Measurements from ENCODE around the gene WIPF2.

WIPF2 gene

GRCh38 chr17:40247926-40248495 lies 28.9 kb downstream of the WIPF2 start:
- Histone ChIP-seq H3K4me1 (ENCODE audit: control insufficient read depth in 2 of 2, insufficient read depth in 1 of 2, low read depth in 1 of 2, low read length in 2 of 2) (no peaks in the 10 kb centered on the region), H3K27ac (replicated peaks; ENCODE audit: low read length) (no peak overlapping the region), H2BK5ac (ENCODE audit: low read length) (no peak overlapping the region), H3K4ac (ENCODE audit: low read length) (no peak overlapping the region), H3K18ac (ENCODE audit: low read length) (no peak overlapping the region), H3K9me3 (replicated peaks in 1 of 2; ENCODE audit: control insufficient read depth in 2 of 2, insufficient read depth in 1 of 2, low read depth in 1 of 2, low read length in 2 of 2) (no peaks in the 10 kb centered on the region), H2BK120ac (ENCODE audit: low read depth, low read length) (no peak overlapping the region), H3K9ac (ENCODE audit: low read depth, low read length, poor library complexity) (no peak overlapping the region), H3K4me3 (ENCODE audit: low read length in 2 of 2) (no peak overlapping the region), H3K27me3 (ENCODE audit: control insufficient read depth in 3 of 3, insufficient read depth in 3 of 3, low read depth in 1 of 3, low read length in 3 of 3) (no peaks in the 10 kb centered on the region), H3K4me2 (ENCODE audit: insufficient read depth, low read length, poor library complexity, severe bottlenecking) (no peak overlapping the region), H3K23ac (ENCODE audit: low read depth, low read length, poor library complexity) (no peak overlapping the region), H2BK12ac (ENCODE audit: low read length) (no peak overlapping the region), H3K36me3 (replicated peaks in 1 of 2; ENCODE audit: control insufficient read depth in 2 of 2, insufficient read depth in 2 of 2, low read length in 2 of 2) (no peaks in the 10 kb centered on the region), H3K79me1 (ENCODE audit: low read depth, low read length) (peaks cover 4% of the 10 kb centered on the region), H2AFZ (ENCODE audit: low read length) (no peak overlapping the region), H4K91ac (ENCODE audit: low read depth, low read length, poor library complexity) (no peak overlapping the region), H2BK15ac (ENCODE audit: low read length) (no peak overlapping the region), H3K14ac (ENCODE audit: low read length) (no peak overlapping the region), H4K8ac (ENCODE audit: low read depth, low read length) (no peak overlapping the region), H2AK5ac (ENCODE audit: low read depth, low read length) (no peak overlapping the region)
- no peak for DNase-seq (ENCODE audit: low spot score)
- no CpG with 5 or more reads among the region's 7 CpGs for WGBS, 2 donors (ENCODE audit: extremely low coverage in 2 of 2, insufficient read length in 2 of 2, insufficient replicate concordance in 1 of 2)

GRCh38 chr17:40248507-40248906 lies 29.4 kb downstream of the WIPF2 start:
- Histone ChIP-seq H3K4me1 (ENCODE audit: control insufficient read depth in 2 of 2, insufficient read depth in 1 of 2, low read depth in 1 of 2, low read length in 2 of 2) (no peaks in the 10 kb centered on the region), H3K27ac (replicated peaks; ENCODE audit: low read length) (no peak overlapping the region), H3K14ac (ENCODE audit: low read length) (no peak overlapping the region), H4K8ac (ENCODE audit: low read depth, low read length) (no peak overlapping the region), H3K4me2 (ENCODE audit: insufficient read depth, low read length, poor library complexity, severe bottlenecking) (no peak overlapping the region), H2BK5ac (ENCODE audit: low read length) (no peak overlapping the region), H3K9ac (ENCODE audit: low read depth, low read length, poor library complexity) (no peak overlapping the region), H4K91ac (ENCODE audit: low read depth, low read length, poor library complexity) (no peak overlapping the region), H2AK5ac (ENCODE audit: low read depth, low read length) (no peak overlapping the region), H2AFZ (ENCODE audit: low read length) (no peak overlapping the region), H2BK120ac (ENCODE audit: low read depth, low read length) (no peak overlapping the region), H3K36me3 (replicated peaks in 1 of 2; ENCODE audit: control insufficient read depth in 2 of 2, insufficient read depth in 2 of 2, low read length in 2 of 2) (no peaks in the 10 kb centered on the region), H3K79me1 (ENCODE audit: low read depth, low read length) (peaks cover 4% of the 10 kb centered on the region), H3K23ac (ENCODE audit: low read depth, low read length, poor library complexity) (no peak overlapping the region), H3K18ac (ENCODE audit: low read length) (no peak overlapping the region), H3K4ac (ENCODE audit: low read length) (no peak overlapping the region), H3K4me3 (ENCODE audit: low read length in 2 of 2) (no peak overlapping the region), H3K27me3 (ENCODE audit: control insufficient read depth in 3 of 3, insufficient read depth in 3 of 3, low read depth in 1 of 3, low read length in 3 of 3) (no peaks in the 10 kb centered on the region), H3K9me3 (replicated peaks in 1 of 2; ENCODE audit: control insufficient read depth in 2 of 2, insufficient read depth in 1 of 2, low read depth in 1 of 2, low read length in 2 of 2) (no peaks in the 10 kb centered on the region), H2BK12ac (ENCODE audit: low read length) (no peak overlapping the region), H2BK15ac (ENCODE audit: low read length) (no peak overlapping the region)
- WGBS, 2 donors (ENCODE audit: extremely low coverage in 2 of 2, insufficient read length in 2 of 2, insufficient replicate concordance in 1 of 2) = no CpG with 5 or more reads among the region's 1 CpG
- DNase-seq (ENCODE audit: low spot score) = no peak

GRCh38 chr17:40251576-40251975 lies 32.5 kb downstream of the WIPF2 start:
- H3K27me3 ChIP-seq (ENCODE audit: control insufficient read depth in 3 of 3, insufficient read depth in 3 of 3, low read depth in 1 of 3, low read length in 3 of 3) = no peaks in the 10 kb centered on the region
- H2BK120ac ChIP-seq (ENCODE audit: low read depth, low read length) = no peak overlapping the region
- no peak overlapping the region for H3K27ac ChIP-seq (replicated peaks; ENCODE audit: low read length)
- no peak overlapping the region for H2AK5ac ChIP-seq (ENCODE audit: low read depth, low read length)
- no peak overlapping the region for H3K4ac ChIP-seq (ENCODE audit: low read length)
- H2BK12ac ChIP-seq (ENCODE audit: low read length) = no peak overlapping the region
- no peak overlapping the region for H3K14ac ChIP-seq (ENCODE audit: low read length)
- H4K8ac ChIP-seq (ENCODE audit: low read depth, low read length) = no peak overlapping the region
- no peaks in the 10 kb centered on the region for H3K4me1 ChIP-seq (ENCODE audit: control insufficient read depth in 2 of 2, insufficient read depth in 1 of 2, low read depth in 1 of 2, low read length in 2 of 2)
- no peak overlapping the region for H3K9ac ChIP-seq (ENCODE audit: low read depth, low read length, poor library complexity)
- peaks cover under 1 to 6% of the 10 kb centered on the region in 2 donors for H3K36me3 ChIP-seq (replicated peaks in 1 of 2; ENCODE audit: control insufficient read depth in 2 of 2, insufficient read depth in 2 of 2, low read length in 2 of 2)
- no peak overlapping the region for H4K91ac ChIP-seq (ENCODE audit: low read depth, low read length, poor library complexity)
- H2BK5ac ChIP-seq (ENCODE audit: low read length) = no peak overlapping the region
- H2AFZ ChIP-seq (ENCODE audit: low read length) = no peak overlapping the region
- H3K79me1 ChIP-seq (ENCODE audit: low read depth, low read length) = no peaks in the 10 kb centered on the region
- no peak for DNase-seq (ENCODE audit: low spot score)
- H3K9me3 ChIP-seq (replicated peaks in 1 of 2; ENCODE audit: control insufficient read depth in 2 of 2, insufficient read depth in 1 of 2, low read depth in 1 of 2, low read length in 2 of 2) = no peaks in the 10 kb centered on the region
- H3K4me2 ChIP-seq (ENCODE audit: insufficient read depth, low read length, poor library complexity, severe bottlenecking) = no peak overlapping the region
- no peak overlapping the region for H3K4me3 ChIP-seq (ENCODE audit: low read length in 2 of 2)
- no peak overlapping the region for H2BK15ac ChIP-seq (ENCODE audit: low read length)
- no peak overlapping the region for H3K18ac ChIP-seq (ENCODE audit: low read length)
- H3K23ac ChIP-seq (ENCODE audit: low read depth, low read length, poor library complexity) = no peak overlapping the region

GRCh38 chr17:40253565-40253964 lies 34.5 kb downstream of the WIPF2 start:
- H3K23ac ChIP-seq (ENCODE audit: low read depth, low read length, poor library complexity) = no peak overlapping the region
- no peaks in the 10 kb centered on the region for H3K79me1 ChIP-seq (ENCODE audit: low read depth, low read length)
- H2BK5ac ChIP-seq (ENCODE audit: low read length) = no peak overlapping the region
- no peak overlapping the region for H3K18ac ChIP-seq (ENCODE audit: low read length)
- no peak overlapping the region for H2BK120ac ChIP-seq (ENCODE audit: low read depth, low read length)
- no peaks in the 10 kb centered on the region for H3K4me1 ChIP-seq (ENCODE audit: control insufficient read depth in 2 of 2, insufficient read depth in 1 of 2, low read depth in 1 of 2, low read length in 2 of 2)
- no peak overlapping the region for H2AK5ac ChIP-seq (ENCODE audit: low read depth, low read length)
- H3K4me2 ChIP-seq (ENCODE audit: insufficient read depth, low read length, poor library complexity, severe bottlenecking) = no peak overlapping the region
- DNase-seq (ENCODE audit: low spot score) = no peak
- no peak overlapping the region for H3K9ac ChIP-seq (ENCODE audit: low read depth, low read length, poor library complexity)
- H2AFZ ChIP-seq (ENCODE audit: low read length) = no peak overlapping the region
- no CpG with 5 or more reads among the region's 3 CpGs for WGBS, 2 donors (ENCODE audit: extremely low coverage in 2 of 2, insufficient read length in 2 of 2, insufficient replicate concordance in 1 of 2)
- no peak overlapping the region for H4K91ac ChIP-seq (ENCODE audit: low read depth, low read length, poor library complexity)
- no peak overlapping the region for H3K4me3 ChIP-seq (ENCODE audit: low read length in 2 of 2)
- no peak overlapping the region for H3K27ac ChIP-seq (replicated peaks; ENCODE audit: low read length)
- H2BK12ac ChIP-seq (ENCODE audit: low read length) = no peak overlapping the region
- peaks cover 2 to 23% of the 10 kb centered on the region in 2 donors for H3K36me3 ChIP-seq (replicated peaks in 1 of 2; ENCODE audit: control insufficient read depth in 2 of 2, insufficient read depth in 2 of 2, low read length in 2 of 2)
- H3K14ac ChIP-seq (ENCODE audit: low read length) = no peak overlapping the region
- H4K8ac ChIP-seq (ENCODE audit: low read depth, low read length) = no peak overlapping the region
- no peak overlapping the region for H2BK15ac ChIP-seq (ENCODE audit: low read length)
- no peaks in the 10 kb centered on the region for H3K27me3 ChIP-seq (ENCODE audit: control insufficient read depth in 3 of 3, insufficient read depth in 3 of 3, low read depth in 1 of 3, low read length in 3 of 3)
- no peak overlapping the region for H3K4ac ChIP-seq (ENCODE audit: low read length)
- no peaks in the 10 kb centered on the region for H3K9me3 ChIP-seq (replicated peaks in 1 of 2; ENCODE audit: control insufficient read depth in 2 of 2, insufficient read depth in 1 of 2, low read depth in 1 of 2, low read length in 2 of 2)
